CMK (cell line): ENCODE measurements around the gene FRAT2.
"Not testable (repeated sequence)": the region's sequence is repeated elsewhere in the genome, so short reads cannot be mapped to it uniquely, and the experiment has no call there.

ENCODE experiments used
- DNase-seq: peaks from one replicate; pipeline ENCODE4 v3.0.0-alpha.2; 2010; ENCODE audit warnings: low read depth

FRAT2 gene

DNA sequence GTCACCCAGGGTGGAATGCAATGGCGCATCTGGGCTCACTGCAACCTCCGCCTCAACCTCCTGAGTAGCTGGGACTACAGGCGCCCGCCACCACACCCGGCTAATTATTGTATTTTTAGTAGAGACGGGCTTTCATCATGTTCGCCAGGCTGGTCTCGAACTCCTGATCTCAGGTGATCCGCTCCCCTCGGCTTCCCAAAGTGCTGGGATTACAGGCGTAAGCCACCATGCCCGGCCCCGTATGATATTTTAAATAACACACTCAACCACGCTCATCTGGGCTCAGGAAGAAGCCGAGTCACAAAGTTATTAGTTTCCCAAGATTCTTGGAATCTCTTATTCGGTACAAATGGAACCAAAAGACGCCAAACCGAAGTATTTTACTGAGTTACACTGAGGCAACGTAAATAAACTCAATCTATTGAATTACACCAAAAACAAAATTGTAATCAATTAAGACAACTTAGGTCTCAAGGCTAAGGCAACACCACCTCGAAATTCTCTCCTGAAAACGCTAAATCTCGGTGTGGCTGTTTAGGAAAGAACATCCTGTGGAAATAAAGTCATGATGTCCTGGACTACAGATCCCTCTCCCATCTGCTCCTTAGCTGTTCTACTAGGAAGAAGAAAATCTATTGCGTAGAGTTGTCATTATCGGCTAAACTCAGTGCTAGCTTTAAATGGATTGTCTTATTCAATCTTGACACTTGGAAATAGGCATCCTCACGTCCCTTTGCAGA, 43.0 kb downstream of the FRAT2 start:
- DNase-seq: no peak

DNA sequence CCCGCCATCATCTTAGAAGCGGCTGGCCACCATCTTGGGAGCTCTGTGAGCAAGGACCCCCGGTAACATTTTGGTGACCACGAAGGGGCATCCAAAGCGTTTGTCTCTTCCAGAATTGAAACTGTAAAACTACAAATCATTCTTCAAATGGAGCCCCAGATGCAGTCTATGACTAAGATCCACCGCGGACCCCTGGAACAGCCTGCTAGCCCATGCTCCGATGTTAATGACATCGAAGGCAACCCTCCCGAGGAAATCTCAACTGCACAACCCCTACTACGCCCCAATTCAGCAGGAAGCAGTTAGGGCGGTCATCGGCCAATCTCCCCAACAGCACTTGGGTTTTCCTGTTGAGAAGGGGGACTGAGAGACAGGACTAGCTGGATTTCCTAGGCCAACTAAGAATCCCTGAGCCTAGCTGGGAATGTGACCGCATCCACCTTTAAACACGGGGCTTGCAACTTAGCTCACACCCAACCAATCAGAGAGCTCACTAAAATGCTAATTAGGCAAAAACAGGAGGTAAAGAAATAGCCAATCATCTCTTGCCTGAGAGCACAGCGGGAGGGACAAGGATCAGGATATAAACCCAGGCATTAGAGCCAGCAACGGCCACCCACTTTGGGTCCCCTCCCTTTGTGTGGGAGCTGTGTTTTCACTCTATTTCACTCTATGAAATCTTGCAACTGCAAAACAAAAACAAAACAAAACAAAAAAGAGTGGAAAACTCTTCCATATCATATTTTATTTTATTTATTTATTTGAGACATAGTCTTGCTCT, 43.8 kb downstream of the FRAT2 start:
- not testable (repeated sequence) for DNase-seq

DNA sequence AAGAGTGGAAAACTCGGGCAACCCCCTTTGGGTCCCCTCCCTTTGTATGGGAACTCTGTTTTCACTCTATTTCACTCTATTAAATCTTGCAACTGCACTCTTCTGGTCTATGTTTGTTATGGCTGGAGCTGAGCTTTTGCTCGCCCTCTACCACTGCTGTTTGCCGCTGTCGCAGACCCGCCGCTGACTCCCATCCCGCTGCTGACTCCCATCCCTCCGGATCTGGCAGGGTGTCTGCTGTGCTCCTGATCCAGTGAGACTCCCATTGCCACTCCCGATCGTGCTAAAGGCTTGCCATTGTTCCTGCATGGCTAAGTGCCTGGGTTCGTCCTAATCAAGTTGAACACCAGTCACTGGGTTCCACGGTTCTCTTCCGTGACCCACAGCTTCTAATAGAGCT, 44.5 kb downstream of the FRAT2 start:
- not testable (repeated sequence) for DNase-seq
